Epithelial cell of alveolus of lung (primary cell): ENCODE data around the gene FN3KRP. TPM values are rescaled to one million over a fixed set of nuclear protein-coding genes. Genes with fewer than 3 reads are reported as not detected.

Experiments used
- total RNA-seq: library from RNA; depleted of rRNA; stranded (reverse); fragments of >200 nt; gene quantifications from 2 replicates; pipeline ENCODE4 v1.2.1, GENCODE V29; 2015

The FN3KRP gene, protein sequence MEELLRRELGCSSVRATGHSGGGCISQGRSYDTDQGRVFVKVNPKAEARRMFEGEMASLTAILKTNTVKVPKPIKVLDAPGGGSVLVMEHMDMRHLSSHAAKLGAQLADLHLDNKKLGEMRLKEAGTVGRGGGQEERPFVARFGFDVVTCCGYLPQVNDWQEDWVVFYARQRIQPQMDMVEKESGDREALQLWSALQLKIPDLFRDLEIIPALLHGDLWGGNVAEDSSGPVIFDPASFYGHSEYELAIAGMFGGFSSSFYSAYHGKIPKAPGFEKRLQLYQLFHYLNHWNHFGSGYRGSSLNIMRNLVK
- total RNA-seq: 16.0 and 18.7 TPM in 2 replicates

DNA sequence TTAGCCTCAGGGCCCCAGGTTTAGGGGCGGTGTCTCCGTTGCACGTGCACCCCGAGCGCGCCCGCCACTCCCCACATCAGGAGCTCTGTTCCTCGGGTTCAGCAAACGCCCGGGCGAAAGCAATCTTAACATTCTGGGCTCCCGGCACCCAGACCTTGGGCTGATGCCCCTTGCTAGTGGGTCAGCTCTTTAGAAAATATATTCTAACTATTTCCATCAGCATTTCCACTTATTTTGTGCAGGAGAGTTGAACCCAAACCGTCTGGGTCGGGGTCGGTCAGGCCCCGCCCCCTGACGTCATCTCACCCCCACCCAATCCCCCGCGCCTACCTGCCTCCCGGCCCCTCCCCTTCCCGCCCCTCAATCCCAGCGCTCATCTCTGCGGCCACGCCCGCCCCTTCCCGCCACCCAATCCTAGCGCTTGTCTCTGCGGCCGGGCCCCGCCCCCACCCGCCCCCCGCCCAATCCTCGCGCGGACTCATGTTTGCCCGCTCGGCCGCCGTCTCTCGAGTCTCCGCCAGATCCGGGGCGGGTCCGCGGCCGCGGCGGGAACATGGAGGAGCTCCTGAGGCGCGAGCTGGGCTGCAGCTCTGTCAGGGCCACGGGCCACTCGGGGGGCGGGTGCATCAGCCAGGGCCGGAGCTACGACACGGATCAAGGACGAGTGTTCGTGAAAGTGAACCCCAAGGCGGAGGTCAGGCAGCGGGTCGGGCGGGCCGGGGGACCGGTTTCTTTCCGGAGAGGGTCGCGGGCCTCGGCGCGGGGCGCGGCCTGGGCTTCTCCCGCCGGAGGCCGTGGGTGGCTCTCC, at the start of gene FN3KRP:
TSS of gene FN3KRP (plus strand) at position 504 of the 808 bp plus-strand sequence. CDS start at position 554, 50 bp downstream.

DNA sequence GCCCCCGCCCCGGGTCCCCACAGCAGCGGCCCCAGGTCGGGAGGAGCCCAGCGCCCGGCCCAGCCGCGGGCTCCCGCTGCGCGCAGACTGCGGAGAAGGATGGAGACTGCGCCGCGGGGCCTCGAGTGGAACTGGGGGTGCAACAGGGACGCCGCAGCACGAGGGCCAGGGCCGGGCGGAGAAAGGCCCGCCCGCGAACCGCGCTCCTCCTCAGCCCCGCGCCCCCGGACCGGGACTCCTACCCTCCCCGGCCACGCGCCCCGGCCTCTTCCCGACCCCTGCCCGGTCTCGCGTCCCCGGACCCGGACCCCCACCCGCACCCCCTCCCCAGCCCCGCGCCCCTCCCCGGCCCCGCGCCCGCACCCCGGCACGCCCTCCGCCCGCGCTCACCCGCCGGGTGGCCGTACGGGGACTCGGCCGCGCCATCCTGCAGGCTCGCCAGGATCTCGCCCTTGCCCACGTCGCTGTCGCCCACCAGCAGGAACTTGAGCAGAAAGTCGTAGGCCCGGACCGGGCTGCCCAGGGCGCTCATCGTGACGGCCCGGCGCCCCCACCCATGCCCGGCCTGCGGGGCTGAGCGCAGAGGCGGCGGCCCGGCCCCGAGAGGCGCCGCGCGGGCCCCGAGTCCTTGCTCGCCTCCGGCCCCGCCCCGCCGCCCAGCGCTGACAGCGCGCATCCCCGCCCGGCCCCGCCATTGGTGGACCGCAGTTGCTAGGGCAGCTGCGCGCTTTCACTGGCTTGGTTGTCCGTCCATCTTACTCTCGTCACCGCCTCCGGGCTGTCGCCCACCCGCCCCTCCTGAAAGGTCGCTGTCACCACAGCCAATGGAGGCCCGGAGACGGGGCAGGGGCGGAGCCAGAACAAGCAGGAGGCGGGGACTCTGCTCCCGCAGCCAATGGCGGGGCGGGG, 18.2 kb upstream of the FN3KRP start, which contains the start of gene RAB40B:
TSS of gene RAB40B (minus strand) at position 634 of the 909 bp plus-strand sequence. CDS start at position 532, 102 bp downstream.

DNA sequence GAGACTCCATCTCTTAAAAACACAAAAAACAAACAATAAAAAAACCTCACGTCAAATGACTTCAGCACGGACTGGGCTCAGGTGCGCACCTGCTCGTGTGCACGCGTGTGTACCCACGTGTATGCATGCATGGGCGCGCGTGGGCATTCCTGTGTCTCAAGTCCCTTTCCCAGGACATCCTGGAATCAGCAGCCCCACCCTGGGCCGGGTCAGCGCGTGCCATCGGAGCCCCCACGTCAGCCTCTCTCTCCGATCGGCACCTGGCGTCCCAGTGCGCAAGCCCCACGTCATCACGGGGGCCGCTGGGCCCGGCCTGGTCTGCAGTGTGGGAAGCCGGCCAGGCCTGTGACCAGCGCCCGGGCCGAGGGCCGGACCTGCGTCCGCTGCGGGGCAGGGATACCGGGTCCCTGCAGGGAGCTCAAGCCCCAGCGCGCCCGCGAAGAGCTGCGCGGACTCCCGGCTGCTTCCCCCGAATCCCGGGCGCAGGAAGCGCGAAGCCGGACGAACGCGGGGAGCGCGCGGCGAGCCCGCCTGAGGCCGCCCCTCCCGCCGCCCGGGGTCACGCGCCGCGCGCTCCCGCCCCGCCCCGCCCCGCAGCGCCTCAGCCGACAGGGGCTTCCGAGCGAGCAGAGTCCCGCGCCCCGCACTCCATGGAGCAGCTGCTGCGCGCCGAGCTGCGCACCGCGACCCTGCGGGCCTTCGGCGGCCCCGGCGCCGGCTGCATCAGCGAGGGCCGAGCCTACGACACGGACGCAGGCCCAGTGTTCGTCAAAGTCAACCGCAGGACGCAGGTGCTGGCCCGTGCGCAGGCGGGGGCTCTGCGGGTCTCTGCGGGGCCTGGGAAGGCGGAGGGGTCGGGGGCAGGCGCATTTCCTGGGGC, 18.7 kb downstream of the FN3KRP start, which contains the start of gene FN3K:
TSS of gene FN3K (plus strand) at position 629 of the 880 bp plus-strand sequence. CDS start at position 651, 22 bp downstream.

DNA sequence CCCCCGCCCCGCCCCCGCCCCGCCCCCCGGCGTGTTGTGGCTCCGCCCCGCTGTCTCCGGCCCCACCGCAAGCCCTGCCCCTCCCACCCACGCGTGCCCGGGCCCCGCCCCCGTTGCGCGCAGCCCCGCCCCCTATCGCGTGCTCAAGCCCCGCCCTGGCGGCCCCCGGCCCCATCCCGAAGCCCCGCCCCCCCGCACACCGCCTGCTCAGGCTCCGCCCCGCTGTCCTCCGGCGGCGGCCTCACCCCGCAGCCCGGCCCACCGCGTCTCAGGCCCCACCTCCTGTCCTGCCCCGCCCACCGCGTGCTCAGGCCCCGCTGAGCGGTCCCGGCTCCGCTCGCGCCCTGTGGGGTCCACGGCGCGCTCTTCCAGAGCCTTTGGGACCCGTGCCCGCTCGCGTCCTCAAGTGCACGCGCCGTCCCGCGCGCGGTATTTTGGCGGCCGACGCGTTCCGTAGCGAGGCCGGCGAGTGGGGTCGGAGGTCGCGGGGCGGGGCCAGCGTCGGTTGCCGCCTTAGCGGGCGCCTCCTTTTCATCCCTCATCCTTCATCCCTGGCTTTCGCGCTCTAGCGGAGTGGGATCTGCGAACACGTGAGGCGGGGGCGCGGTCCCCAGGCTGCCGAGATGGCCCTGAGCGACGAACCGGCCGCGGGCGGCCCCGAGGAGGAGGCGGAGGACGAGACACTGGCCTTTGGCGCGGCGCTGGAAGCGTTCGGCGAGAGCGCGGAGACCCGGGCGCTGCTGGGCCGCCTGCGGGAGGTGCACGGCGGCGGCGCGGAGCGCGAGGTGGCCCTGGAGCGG, 35.3 kb downstream of the FN3KRP start, which contains the start of gene TBCD:
TSS of gene TBCD (plus strand) at position 495 of the 800 bp plus-strand sequence. CDS start at position 624, 129 bp downstream.

Other genes with a start within 250 kb of the FN3KRP start
- 27.9 and 30.9 TPM in 2 replicates for gene FOXK2, start 197.0 kb upstream of the FN3KRP start, total RNA-seq
- gene WDR45B, start 68.3 kb upstream of the FN3KRP start, total RNA-seq: 72.3 and 77.8 TPM in 2 replicates
- gene RAB40B, start 18.0 kb upstream of the FN3KRP start, total RNA-seq: 8.8 and 10.7 TPM in 2 replicates
- 0.26 and 1.4 TPM in 2 replicates for gene FN3K, start 18.9 kb downstream of the FN3KRP start, total RNA-seq
- gene TBCD, start 35.4 kb downstream of the FN3KRP start, total RNA-seq: 27.9 and 34.2 TPM in 2 replicates
- not detected in 2 replicates for gene ZNF750, start 123.3 kb downstream of the FN3KRP start, total RNA-seq